Measurements from ENCODE around the gene SND1.
A peak's percentile ranks its signal among the peaks of the same experiment; 100 is the strongest.

SND1 gene

DNA sequence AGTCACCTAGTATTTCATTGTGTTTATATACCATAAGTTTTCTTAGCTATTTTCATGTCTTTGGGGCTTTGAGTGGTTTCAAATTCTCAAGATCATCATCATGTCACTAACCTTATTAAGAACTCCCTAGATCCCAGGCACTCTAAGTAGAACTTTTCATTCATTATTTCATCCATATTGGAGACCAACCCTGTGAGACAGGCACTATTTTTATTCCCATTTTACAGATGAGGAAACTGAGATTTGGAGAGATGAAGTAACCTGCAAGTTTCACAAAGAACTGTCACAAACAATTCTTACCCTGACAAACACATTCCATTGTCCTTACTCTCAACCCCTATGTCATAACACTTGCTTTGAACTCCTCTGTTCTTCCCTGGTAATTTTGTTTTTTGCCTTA is 13.8 kb upstream of the SND1 start:
- Histone ChIP-seq H3K9me3 (ENCODE audit: severe bottlenecking) (no peaks in the 10 kb centered on the region), H3K4me1 (ENCODE audit: insufficient read depth, poor library complexity, severe bottlenecking) (no peaks in the 10 kb centered on the region), H3K4me3 (ENCODE audit: severe bottlenecking) (no peak overlapping the region), H3K27ac (ENCODE audit: poor library complexity, severe bottlenecking) (no peak overlapping the region), H3K27me3 (ENCODE audit: insufficient read depth, poor library complexity, severe bottlenecking) (no peaks in the 10 kb centered on the region), H3K36me3 (ENCODE audit: low read depth) (no peaks in the 10 kb centered on the region)
- ATAC-seq (ENCODE audit: low read depth), result no peak
- no peak for DNase-seq (ENCODE audit: low spot score)
- TF ChIP-seq, protein P1, sequence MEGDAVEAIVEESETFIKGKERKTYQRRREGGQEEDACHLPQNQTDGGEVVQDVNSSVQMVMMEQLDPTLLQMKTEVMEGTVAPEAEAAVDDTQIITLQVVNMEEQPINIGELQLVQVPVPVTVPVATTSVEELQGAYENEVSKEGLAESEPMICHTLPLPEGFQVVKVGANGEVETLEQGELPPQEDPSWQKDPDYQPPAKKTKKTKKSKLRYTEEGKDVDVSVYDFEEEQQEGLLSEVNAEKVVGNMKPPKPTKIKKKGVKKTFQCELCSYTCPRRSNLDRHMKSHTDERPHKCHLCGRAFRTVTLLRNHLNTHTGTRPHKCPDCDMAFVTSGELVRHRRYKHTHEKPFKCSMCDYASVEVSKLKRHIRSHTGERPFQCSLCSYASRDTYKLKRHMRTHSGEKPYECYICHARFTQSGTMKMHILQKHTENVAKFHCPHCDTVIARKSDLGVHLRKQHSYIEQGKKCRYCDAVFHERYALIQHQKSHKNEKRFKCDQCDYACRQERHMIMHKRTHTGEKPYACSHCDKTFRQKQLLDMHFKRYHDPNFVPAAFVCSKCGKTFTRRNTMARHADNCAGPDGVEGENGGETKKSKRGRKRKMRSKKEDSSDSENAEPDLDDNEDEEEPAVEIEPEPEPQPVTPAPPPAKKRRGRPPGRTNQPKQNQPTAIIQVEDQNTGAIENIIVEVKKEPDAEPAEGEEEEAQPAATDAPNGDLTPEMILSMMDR (IDR thresholded peaks at IDR 0.05; ENCODE audit: poor library complexity, severe bottlenecking), result no peak

GRCh38 chr7:127644484-127644883 is 7.5 kb upstream of the SND1 start:
- DNase-seq (ENCODE audit: low spot score) (no peak), ATAC-seq (ENCODE audit: low read depth) (no peak)
- Histone ChIP-seq H3K4me3 (ENCODE audit: severe bottlenecking) (no peak overlapping the region), H3K27me3 (ENCODE audit: insufficient read depth, poor library complexity, severe bottlenecking) (no peaks in the 10 kb centered on the region), H3K27ac (ENCODE audit: poor library complexity, severe bottlenecking) (no peak overlapping the region), H3K4me1 (ENCODE audit: insufficient read depth, poor library complexity, severe bottlenecking) (no peaks in the 10 kb centered on the region), H3K36me3 (ENCODE audit: low read depth) (no peaks in the 10 kb centered on the region), H3K9me3 (ENCODE audit: severe bottlenecking) (no peaks in the 10 kb centered on the region)
- TF ChIP-seq, protein P1 (IDR thresholded peaks at IDR 0.05; ENCODE audit: poor library complexity, severe bottlenecking), result no peak

DNA sequence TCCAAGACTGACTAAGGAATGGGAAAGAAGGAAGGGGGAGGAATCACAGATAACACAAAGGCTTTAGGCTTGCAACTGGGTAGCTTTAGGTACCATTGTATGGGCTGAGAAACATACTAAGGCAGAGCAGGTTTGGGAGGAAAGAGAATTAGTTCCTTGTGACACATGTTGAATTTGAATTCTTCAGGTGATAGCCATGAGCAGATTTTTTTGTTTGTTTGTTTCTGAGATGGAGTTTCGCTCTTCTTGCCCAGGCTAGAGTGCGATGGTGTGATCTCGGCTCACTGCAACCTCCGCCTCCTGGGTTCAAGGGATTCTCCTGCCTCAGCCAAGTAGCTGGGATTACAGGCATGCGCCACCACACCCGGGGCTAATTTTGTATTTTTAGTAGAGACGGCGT is 4.4 kb upstream of the SND1 start:
- DNase-seq (ENCODE audit: low spot score) (no peak), ATAC-seq (ENCODE audit: low read depth) (no peak)
- H3K36me3 ChIP-seq (ENCODE audit: low read depth), result no peaks in the 10 kb centered on the region
- H3K9me3 ChIP-seq (ENCODE audit: severe bottlenecking), result no peaks in the 10 kb centered on the region
- no peaks in the 10 kb centered on the region for H3K4me1 ChIP-seq (ENCODE audit: insufficient read depth, poor library complexity, severe bottlenecking)
- no peak overlapping the region for H3K4me3 ChIP-seq (ENCODE audit: severe bottlenecking)
- no peak overlapping the region for H3K27ac ChIP-seq (ENCODE audit: poor library complexity, severe bottlenecking)
- TF ChIP-seq, protein P1 (IDR thresholded peaks at IDR 0.05; ENCODE audit: poor library complexity, severe bottlenecking), result no peak
- H3K27me3 ChIP-seq (ENCODE audit: insufficient read depth, poor library complexity, severe bottlenecking), result no peaks in the 10 kb centered on the region

GRCh38 chr7:127648986-127649385 is 3.0 kb upstream of the SND1 start:
- Histone ChIP-seq H3K27ac (ENCODE audit: poor library complexity, severe bottlenecking) (no peak overlapping the region), H3K4me1 (ENCODE audit: insufficient read depth, poor library complexity, severe bottlenecking) (peaks cover 9% of the 10 kb centered on the region), H3K4me3 (ENCODE audit: severe bottlenecking) (no peak overlapping the region), H3K27me3 (ENCODE audit: insufficient read depth, poor library complexity, severe bottlenecking) (no peaks in the 10 kb centered on the region), H3K36me3 (ENCODE audit: low read depth) (peaks cover 9% of the 10 kb centered on the region), H3K9me3 (ENCODE audit: severe bottlenecking) (no peaks in the 10 kb centered on the region)
- TF ChIP-seq, protein P1 (IDR thresholded peaks at IDR 0.05; ENCODE audit: poor library complexity, severe bottlenecking), result no peak
- ATAC-seq (ENCODE audit: low read depth) (no peak), DNase-seq (ENCODE audit: low spot score) (no peak)

- Histone ChIP-seq H3K4me1 (ENCODE audit: insufficient read depth, poor library complexity, severe bottlenecking) (peaks cover 17% of the 10 kb centered on the region), H3K4me3 (ENCODE audit: severe bottlenecking) (peak overlapping the region; percentile 91), H3K27ac (ENCODE audit: poor library complexity, severe bottlenecking) (peak overlapping the region; percentile 52), H3K27me3 (ENCODE audit: insufficient read depth, poor library complexity, severe bottlenecking) (no peaks in the 10 kb centered on the region), H3K36me3 (ENCODE audit: low read depth) (peaks cover 25% of the 10 kb centered on the region), H3K9me3 (ENCODE audit: severe bottlenecking) (no peaks in the 10 kb centered on the region)
- TF ChIP-seq, protein P1 (IDR thresholded peaks at IDR 0.05; ENCODE audit: poor library complexity, severe bottlenecking), result no peak
- no peak for DNase-seq (ENCODE audit: low spot score)
- no peak; the same call in 2 of the 3 replicates for ATAC-seq (ENCODE audit: low read depth)
Observed at GRCh38 chr7:127650847-127651555, 993 bp upstream of the SND1 start.
